Kidney epithelial cell (primary cell): ENCODE results near the gene RETREG1. TPM values are rescaled to one million over a fixed set of nuclear protein-coding genes. Genes with fewer than 3 reads are reported as not detected.
A peak's percentile ranks its signal among the peaks of the same experiment; 100 is the strongest.

Source experiments
- DNase-seq: peaks from one replicate; pipeline ENCODE4 v3.0.0-alpha.2; 2010; ENCODE audit warnings: low read depth
- H3K27me3 ChIP-seq: 2 replicates; pipeline ENCODE4 v1.6.0; 2011; ENCODE audit warnings: low read length; ENCODE audit not compliant: control insufficient read depth, insufficient read depth
- H3K36me3 ChIP-seq: 2 replicates; pipeline ENCODE4 v1.5.1; 2011; ENCODE audit warnings: low read length; ENCODE audit not compliant: control insufficient read depth, insufficient read depth
- H3K4me3 ChIP-seq: 2 replicates; pipeline ENCODE4 v1.5.1; 2011; ENCODE audit warnings: low read depth, mild to moderate bottlenecking, control low read depth, low read length
- CTCF ChIP-seq: IDR thresholded peaks from 2 replicates; pipeline ENCODE4 v1.5.1; 2011; ENCODE audit warnings: mild to moderate bottlenecking, moderate library complexity, low read length, control low read depth, inconsistent platforms; ENCODE audit not compliant: insufficient read depth, poor library complexity, severe bottlenecking
- total RNA-seq: library from RNA; depleted of rRNA; stranded (reverse); fragments of >200 nt; gene quantifications from 2 replicates; pipeline ENCODE4 v1.2.3, GENCODE V29; 2015

RETREG1 gene
- total RNA-seq, 1 donor from 2014 or later, result 14.8 TPM

- no peaks in the 10 kb centered on the region for H3K27me3 ChIP-seq
- TF ChIP-seq CTCF, result peak; percentile 52
- no peaks in the 10 kb centered on the region for H3K36me3 ChIP-seq
- no peak overlapping the region for H3K4me3 ChIP-seq
- no peak for DNase-seq
These were observed 31.6 kb downstream of the RETREG1 start for GRCh38 chr5:16585041-16585667.

GRCh38 chr5:16582081-16582480 is 34.7 kb downstream of the RETREG1 start:
- no peak for TF ChIP-seq CTCF
- Histone ChIP-seq H3K4me3 (no peak overlapping the region), H3K36me3 (no peaks in the 10 kb centered on the region), H3K27me3 (no peaks in the 10 kb centered on the region)
- DNase-seq, result no peak

- Histone ChIP-seq H3K4me3 (no peak overlapping the region), H3K27me3 (no peaks in the 10 kb centered on the region), H3K36me3 (no peaks in the 10 kb centered on the region)
- no peak for TF ChIP-seq CTCF
- no peak for DNase-seq
These were observed 36.4 kb downstream of the RETREG1 start for GRCh38 chr5:16580382-16580781.

- DNase-seq, result no peak
- no peaks in the 10 kb centered on the region for H3K36me3 ChIP-seq
These were observed 37.5 kb downstream of the RETREG1 start for GRCh38 chr5:16579142-16579847.

GRCh38 chr5:16578474-16578883 is 38.3 kb downstream of the RETREG1 start:
- DNase-seq, result no peak
- no peaks in the 10 kb centered on the region for H3K36me3 ChIP-seq
- TF ChIP-seq CTCF, result no peak
- H3K4me3 ChIP-seq, result no peak overlapping the region
- H3K27me3 ChIP-seq, result no peaks in the 10 kb centered on the region

More at GRCh38 chr5:16579142-16579847, 37.5 kb downstream of the RETREG1 start:
- H3K27me3 ChIP-seq, result no peaks in the 10 kb centered on the region
- H3K4me3 ChIP-seq, result no peak overlapping the region
- no peak for TF ChIP-seq CTCF
